ENCODE data around the gene APLP2.

- TF ChIP-seq EZH2 (IDR thresholded peaks at IDR 0.05; ENCODE audit: low read depth) = no peak
- no peak for TF ChIP-seq CTCF (conservative IDR thresholded peaks at IDR 0.05)
Observed at GRCh38 chr11:130189492-130190210, 120.0 kb downstream of the APLP2 start.

Measured in PC-9 (cell line).